ENCODE data around the gene FBXL7.

FBXL7 gene

DNA sequence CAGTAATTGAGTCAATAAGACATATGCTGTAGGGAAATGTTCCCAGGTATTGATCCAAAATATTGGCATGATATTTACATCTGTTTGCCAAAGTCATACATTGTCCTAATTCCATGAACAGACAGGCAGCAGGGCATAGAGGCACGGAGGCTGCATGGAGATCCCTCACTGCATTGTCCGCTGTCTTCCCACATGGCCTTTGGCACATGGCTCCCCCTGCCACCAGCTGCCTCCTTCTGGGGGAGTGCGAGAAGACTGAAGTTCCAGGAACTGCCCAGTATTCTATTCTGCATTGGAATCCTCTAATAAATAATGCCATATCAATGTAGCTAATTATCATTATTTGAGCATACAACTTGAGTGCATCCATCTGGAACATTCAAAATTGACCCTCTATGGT lies 269.0 kb downstream of the FBXL7 start:
- Histone ChIP-seq H2AFZ (ENCODE audit: insufficient read depth, low read length, poor library complexity) (no peak overlapping the region), H2BK120ac (ENCODE audit: insufficient read depth, low read length, poor library complexity) (no peak overlapping the region), H3K9me3 (ENCODE audit: insufficient read depth, low read depth, low read length) (no peaks in the 10 kb centered on the region), H2AK5ac (ENCODE audit: low read length) (no peak overlapping the region), H3K23ac (ENCODE audit: low read length) (no peak overlapping the region), H3K79me2 (ENCODE audit: control insufficient read depth, insufficient read depth, low read length, poor library complexity) (no peaks in the 10 kb centered on the region), H4K8ac (ENCODE audit: low read depth, low read length) (no peak overlapping the region), H4K12ac (ENCODE audit: low read depth, low read length) (no peak overlapping the region), H2BK12ac (ENCODE audit: low read length) (no peak overlapping the region), H3K27me3 (ENCODE audit: insufficient read depth, low read length) (no peaks in the 10 kb centered on the region), H3K79me1 (ENCODE audit: low read length) (no peaks in the 10 kb centered on the region), H3K4ac (ENCODE audit: low read depth, low read length) (no peak overlapping the region), H3K9ac (ENCODE audit: low read length) (no peak overlapping the region), H3K4me1 (ENCODE audit: control insufficient read depth in 1 of 2, insufficient read depth in 2 of 2, low read length in 2 of 2) (no peaks in the 10 kb centered on the region), H3K18ac (ENCODE audit: low read length) (no peak overlapping the region), H3K14ac (ENCODE audit: low read length) (no peak overlapping the region), H3K4me2 (ENCODE audit: low read length) (no peak overlapping the region), H2BK5ac (ENCODE audit: low read depth, low read length, poor library complexity) (no peak overlapping the region), H4K91ac (ENCODE audit: low read depth, low read length) (no peak overlapping the region), H3K36me3 (ENCODE audit: control insufficient read depth in 1 of 2, insufficient read depth in 2 of 2, low read length in 2 of 2) (no peaks in the 10 kb centered on the region), H3K27ac (ENCODE audit: low read depth, low read length) (no peak overlapping the region), H3K4me3 (ENCODE audit: low read depth, low read length) (no peak overlapping the region)
- WGBS (ENCODE audit: extremely low coverage, insufficient coverage, insufficient read length) = no CpG with 5 or more reads among the region's 3 CpGs
- no peak for DNase-seq

DNA sequence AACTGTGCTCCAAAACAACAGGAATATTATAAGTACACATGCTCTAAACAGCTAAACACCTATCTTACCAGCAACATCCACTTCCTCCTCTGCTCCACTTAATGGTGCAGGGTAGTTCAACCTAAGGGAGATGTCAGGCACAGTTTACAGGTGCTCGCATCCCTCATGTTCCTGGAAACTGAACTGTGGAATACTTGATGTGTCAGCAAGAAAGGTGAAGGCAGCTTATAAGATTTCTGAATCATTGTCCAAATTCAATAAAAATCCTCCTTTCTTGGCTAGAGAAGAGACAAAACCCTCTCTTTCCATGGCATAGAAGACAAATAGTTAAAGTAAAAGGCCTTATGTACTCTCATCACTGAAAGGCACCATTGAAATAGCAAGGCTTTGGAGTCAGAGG lies 272.2 kb downstream of the FBXL7 start:
- Histone ChIP-seq H2BK5ac (ENCODE audit: low read depth, low read length, poor library complexity) (no peak overlapping the region), H3K4ac (ENCODE audit: low read depth, low read length) (no peak overlapping the region), H3K23ac (ENCODE audit: low read length) (no peak overlapping the region), H3K79me1 (ENCODE audit: low read length) (no peaks in the 10 kb centered on the region), H3K27ac (ENCODE audit: low read depth, low read length) (no peak overlapping the region), H3K4me2 (ENCODE audit: low read length) (no peak overlapping the region), H4K91ac (ENCODE audit: low read depth, low read length) (no peak overlapping the region), H3K18ac (ENCODE audit: low read length) (no peak overlapping the region), H4K8ac (ENCODE audit: low read depth, low read length) (no peak overlapping the region), H3K79me2 (ENCODE audit: control insufficient read depth, insufficient read depth, low read length, poor library complexity) (no peaks in the 10 kb centered on the region), H3K9me3 (ENCODE audit: insufficient read depth, low read depth, low read length) (no peaks in the 10 kb centered on the region), H3K9ac (ENCODE audit: low read length) (no peak overlapping the region), H3K4me3 (ENCODE audit: low read depth, low read length) (no peak overlapping the region), H3K27me3 (ENCODE audit: insufficient read depth, low read length) (no peaks in the 10 kb centered on the region), H2AK5ac (ENCODE audit: low read length) (no peak overlapping the region), H3K36me3 (ENCODE audit: control insufficient read depth in 1 of 2, insufficient read depth in 2 of 2, low read length in 2 of 2) (no peaks in the 10 kb centered on the region), H3K4me1 (ENCODE audit: control insufficient read depth in 1 of 2, insufficient read depth in 2 of 2, low read length in 2 of 2) (no peaks in the 10 kb centered on the region), H2BK12ac (ENCODE audit: low read length) (no peak overlapping the region), H3K14ac (ENCODE audit: low read length) (no peak overlapping the region), H2BK120ac (ENCODE audit: insufficient read depth, low read length, poor library complexity) (no peak overlapping the region), H4K12ac (ENCODE audit: low read depth, low read length) (no peak overlapping the region), H2AFZ (ENCODE audit: insufficient read depth, low read length, poor library complexity) (no peak overlapping the region)
- WGBS (ENCODE audit: extremely low coverage, insufficient coverage, insufficient read length) = no CpG with 5 or more reads among the region's 1 CpG
- DNase-seq = no peak

DNA sequence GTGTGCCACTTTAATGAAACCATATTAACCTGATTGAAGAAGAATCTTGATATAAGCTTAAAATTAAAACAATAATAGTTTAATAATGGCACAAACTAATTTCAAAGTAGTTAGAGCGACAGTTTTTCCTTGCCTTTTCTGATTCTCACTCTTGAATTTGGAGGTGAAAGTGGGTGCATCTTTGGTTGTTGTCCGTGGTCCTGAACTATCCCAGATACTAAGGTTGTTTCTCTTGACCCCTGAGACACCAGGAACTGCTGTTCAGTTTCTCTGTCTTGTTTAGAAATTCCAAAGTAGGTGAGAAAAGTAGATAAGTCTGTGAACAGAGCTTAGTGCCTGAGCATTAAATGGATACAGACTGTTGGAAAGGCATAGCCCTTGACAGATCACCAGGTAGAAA lies 274.7 kb downstream of the FBXL7 start:
- no peak overlapping the region for H2AFZ ChIP-seq (ENCODE audit: insufficient read depth, low read length, poor library complexity)
- no peaks in the 10 kb centered on the region for H3K4me1 ChIP-seq (ENCODE audit: control insufficient read depth in 1 of 2, insufficient read depth in 2 of 2, low read length in 2 of 2)
- H2BK5ac ChIP-seq (ENCODE audit: low read depth, low read length, poor library complexity) = no peak overlapping the region
- H3K9ac ChIP-seq (ENCODE audit: low read length) = no peak overlapping the region
- no peak overlapping the region for H4K12ac ChIP-seq (ENCODE audit: low read depth, low read length)
- H3K23ac ChIP-seq (ENCODE audit: low read length) = no peak overlapping the region
- H2BK12ac ChIP-seq (ENCODE audit: low read length) = no peak overlapping the region
- H3K27me3 ChIP-seq (ENCODE audit: insufficient read depth, low read length) = no peaks in the 10 kb centered on the region
- no peaks in the 10 kb centered on the region for H3K79me1 ChIP-seq (ENCODE audit: low read length)
- no peak overlapping the region for H4K91ac ChIP-seq (ENCODE audit: low read depth, low read length)
- no peaks in the 10 kb centered on the region for H3K9me3 ChIP-seq (ENCODE audit: insufficient read depth, low read depth, low read length)
- no peaks in the 10 kb centered on the region for H3K79me2 ChIP-seq (ENCODE audit: control insufficient read depth, insufficient read depth, low read length, poor library complexity)
- H3K14ac ChIP-seq (ENCODE audit: low read length) = no peak overlapping the region
- no peak overlapping the region for H3K4ac ChIP-seq (ENCODE audit: low read depth, low read length)
- H3K18ac ChIP-seq (ENCODE audit: low read length) = no peak overlapping the region
- H3K4me2 ChIP-seq (ENCODE audit: low read length) = no peak overlapping the region
- H3K36me3 ChIP-seq (ENCODE audit: control insufficient read depth in 1 of 2, insufficient read depth in 2 of 2, low read length in 2 of 2) = no peaks in the 10 kb centered on the region
- H2AK5ac ChIP-seq (ENCODE audit: low read length) = no peak overlapping the region
- no peak overlapping the region for H3K27ac ChIP-seq (ENCODE audit: low read depth, low read length)
- H3K4me3 ChIP-seq (ENCODE audit: low read depth, low read length) = no peak overlapping the region
- H4K8ac ChIP-seq (ENCODE audit: low read depth, low read length) = no peak overlapping the region
- no peak for DNase-seq
- H2BK120ac ChIP-seq (ENCODE audit: insufficient read depth, low read length, poor library complexity) = no peak overlapping the region
- WGBS (ENCODE audit: extremely low coverage, insufficient coverage, insufficient read length) = no CpG with 5 or more reads among the region's 2 CpGs

DNA sequence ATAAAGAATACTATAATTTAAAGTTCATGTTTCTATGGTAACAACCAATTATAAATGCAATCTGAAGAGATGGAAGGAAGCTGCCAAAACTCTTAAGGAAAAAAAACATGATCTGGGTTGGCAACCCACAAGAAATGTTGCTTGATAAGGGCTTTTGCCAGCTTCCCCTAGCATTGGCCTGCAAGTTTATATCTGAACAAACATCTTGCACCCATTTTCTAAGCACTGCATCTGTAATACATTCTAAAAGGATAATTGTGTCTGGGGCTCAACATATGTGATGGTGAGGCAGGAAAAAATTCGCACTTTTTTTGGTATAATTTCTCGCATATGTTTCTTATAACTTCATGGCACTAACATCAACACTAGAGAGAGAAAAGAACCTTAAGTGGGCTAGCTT lies 276.4 kb downstream of the FBXL7 start:
- Histone ChIP-seq H4K8ac (ENCODE audit: low read depth, low read length) (no peak overlapping the region), H3K9me3 (ENCODE audit: insufficient read depth, low read depth, low read length) (no peaks in the 10 kb centered on the region), H4K91ac (ENCODE audit: low read depth, low read length) (no peak overlapping the region), H3K27ac (ENCODE audit: low read depth, low read length) (no peak overlapping the region), H3K4ac (ENCODE audit: low read depth, low read length) (no peak overlapping the region), H3K4me2 (ENCODE audit: low read length) (no peak overlapping the region), H2BK12ac (ENCODE audit: low read length) (no peak overlapping the region), H3K14ac (ENCODE audit: low read length) (no peak overlapping the region), H3K23ac (ENCODE audit: low read length) (no peak overlapping the region), H3K36me3 (ENCODE audit: control insufficient read depth in 1 of 2, insufficient read depth in 2 of 2, low read length in 2 of 2) (no peaks in the 10 kb centered on the region), H2AFZ (ENCODE audit: insufficient read depth, low read length, poor library complexity) (no peak overlapping the region), H3K4me1 (ENCODE audit: control insufficient read depth in 1 of 2, insufficient read depth in 2 of 2, low read length in 2 of 2) (no peaks in the 10 kb centered on the region), H2BK120ac (ENCODE audit: insufficient read depth, low read length, poor library complexity) (no peak overlapping the region), H3K27me3 (ENCODE audit: insufficient read depth, low read length) (no peaks in the 10 kb centered on the region), H3K79me1 (ENCODE audit: low read length) (no peaks in the 10 kb centered on the region), H3K79me2 (ENCODE audit: control insufficient read depth, insufficient read depth, low read length, poor library complexity) (no peaks in the 10 kb centered on the region), H4K12ac (ENCODE audit: low read depth, low read length) (no peak overlapping the region), H3K18ac (ENCODE audit: low read length) (no peak overlapping the region), H2BK5ac (ENCODE audit: low read depth, low read length, poor library complexity) (no peak overlapping the region), H3K4me3 (ENCODE audit: low read depth, low read length) (no peak overlapping the region), H3K9ac (ENCODE audit: low read length) (no peak overlapping the region), H2AK5ac (ENCODE audit: low read length) (no peak overlapping the region)
- no CpG with 5 or more reads among the region's 2 CpGs for WGBS (ENCODE audit: extremely low coverage, insufficient coverage, insufficient read length)
- DNase-seq = no peak

DNA sequence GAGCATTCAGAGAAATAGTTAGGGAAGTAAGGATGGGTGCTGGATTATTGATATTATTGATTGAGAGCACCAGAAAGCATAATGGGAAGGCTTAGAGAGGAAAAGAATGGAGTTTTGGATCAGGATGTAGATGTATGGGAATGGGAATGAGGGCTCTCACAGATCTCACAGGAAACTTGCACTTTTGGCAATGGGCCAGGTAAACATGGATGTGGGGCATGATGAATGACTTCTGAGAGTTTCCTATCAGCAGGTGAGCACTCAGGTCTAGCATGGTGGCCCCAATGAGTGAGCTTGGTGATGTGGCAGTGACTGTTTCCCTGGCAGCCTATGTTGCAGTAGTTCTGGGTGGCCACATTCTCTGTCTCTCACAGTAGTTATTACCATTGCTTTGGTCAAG lies 283.8 kb downstream of the FBXL7 start:
- no peak overlapping the region for H3K23ac ChIP-seq (ENCODE audit: low read length)
- H2BK12ac ChIP-seq (ENCODE audit: low read length) = no peak overlapping the region
- no peaks in the 10 kb centered on the region for H3K79me2 ChIP-seq (ENCODE audit: control insufficient read depth, insufficient read depth, low read length, poor library complexity)
- no peak for DNase-seq
- no peaks in the 10 kb centered on the region for H3K27me3 ChIP-seq (ENCODE audit: insufficient read depth, low read length)
- H3K9me3 ChIP-seq (ENCODE audit: insufficient read depth, low read depth, low read length) = peaks cover 2% of the 10 kb centered on the region
- H3K4me3 ChIP-seq (ENCODE audit: low read depth, low read length) = no peak overlapping the region
- no peak overlapping the region for H2BK120ac ChIP-seq (ENCODE audit: insufficient read depth, low read length, poor library complexity)
- H3K4me2 ChIP-seq (ENCODE audit: low read length) = no peak overlapping the region
- no peak overlapping the region for H3K9ac ChIP-seq (ENCODE audit: low read length)
- no peak overlapping the region for H3K18ac ChIP-seq (ENCODE audit: low read length)
- H3K14ac ChIP-seq (ENCODE audit: low read length) = no peak overlapping the region
- no peaks in the 10 kb centered on the region for H3K4me1 ChIP-seq (ENCODE audit: control insufficient read depth in 1 of 2, insufficient read depth in 2 of 2, low read length in 2 of 2)
- no peak overlapping the region for H2BK5ac ChIP-seq (ENCODE audit: low read depth, low read length, poor library complexity)
- H3K27ac ChIP-seq (ENCODE audit: low read depth, low read length) = no peak overlapping the region
- no peaks in the 10 kb centered on the region for H3K36me3 ChIP-seq (ENCODE audit: control insufficient read depth in 1 of 2, insufficient read depth in 2 of 2, low read length in 2 of 2)
- no peak overlapping the region for H2AFZ ChIP-seq (ENCODE audit: insufficient read depth, low read length, poor library complexity)
- no peak overlapping the region for H3K4ac ChIP-seq (ENCODE audit: low read depth, low read length)
- H4K91ac ChIP-seq (ENCODE audit: low read depth, low read length) = no peak overlapping the region
- H4K8ac ChIP-seq (ENCODE audit: low read depth, low read length) = no peak overlapping the region
- H3K79me1 ChIP-seq (ENCODE audit: low read length) = no peaks in the 10 kb centered on the region
- no peak overlapping the region for H2AK5ac ChIP-seq (ENCODE audit: low read length)
- no peak overlapping the region for H4K12ac ChIP-seq (ENCODE audit: low read depth, low read length)
